Endothelial cell of umbilical vein (primary cell): Measurements from ENCODE around the gene TGFBR2. TPM values are rescaled to one million over a fixed set of nuclear protein-coding genes. Genes with fewer than 3 reads are reported as not detected.

Source experiments
- BruUV-seq: library from RNA; stranded (reverse); fragments of 400-500 nt; replicated peaks from 2 replicates; lab custom pipeline; 2021; lab: Mats Ljungman, UMichigan
- CTCF ChIA-PET: fragments of 300-600, 350-600 bp; sonication (Branson Sonifier 250); formaldehyde crosslinking; loops from one replicate; lab custom pipeline; 2021; ENCODE audit warnings: antibody characterized with exemption, inconsistent platforms; lab: Charles Lee
- POLR2A ChIA-PET: fragments of 300-600, 350-600 bp; sonication (Branson Sonifier 250); formaldehyde crosslinking; loops from one replicate; lab custom pipeline; 2021; ENCODE audit warnings: antibody characterized with exemption, inconsistent platforms; lab: Charles Lee
- DNase-seq: peaks from one replicate; pipeline ENCODE4 v3.0.0-alpha.2; 2011; ENCODE audit warnings: low read depth, low spot score
- FAIRE-seq: peaks from 2 replicates; lab custom pipeline; 2011; peaks lifted over from hg19 to GRCh38; lab: Jason Lieb, UNC
- H2AFZ ChIP-seq: 2 replicates; pipeline ENCODE4 v1.6.0; 2012; ENCODE audit warnings: low read depth, low read length, control low read depth, inconsistent platforms
- H3K27ac ChIP-seq: 2 replicates; pipeline ENCODE4 v1.5.1; 2011; ENCODE audit warnings: low read depth, mild to moderate bottlenecking, control low read depth, low read length, moderate library complexity; ENCODE audit not compliant: insufficient read depth
- H3K27me3 ChIP-seq, 2 experiments: 2 replicates each; pipeline versions ENCODE4 v1.6.0 to v1.6.1; 2011; ENCODE audit warnings: low read length in 2 of 2, mixed read lengths in 1 of 2; ENCODE audit not compliant: control insufficient read depth in 2 of 2, insufficient read depth in 2 of 2
- H3K36me3 ChIP-seq, 2 experiments: 2 replicates in 1 of 2; 3 replicates in 1 of 2; pipeline ENCODE4 v1.5.1; 2011; ENCODE audit warnings: low read length in 2 of 2, mild to moderate bottlenecking in 1 of 2, moderate library complexity in 1 of 2; ENCODE audit not compliant: control insufficient read depth in 2 of 2, insufficient read depth in 2 of 2; ENCODE audit errors: extremely low read depth in 1 of 2
- H3K4me1 ChIP-seq: 3 replicates; pipeline ENCODE4 v1.5.1; 2011; ENCODE audit warnings: mild to moderate bottlenecking, low read length; ENCODE audit not compliant: control insufficient read depth, insufficient read depth; ENCODE audit errors: extremely low read depth
- H3K4me2 ChIP-seq: 2 replicates; pipeline ENCODE4 v1.6.1; 2011; ENCODE audit warnings: low read length, control low read depth, mixed read lengths; ENCODE audit not compliant: insufficient read depth
- H3K4me3 ChIP-seq, 3 experiments: fragments of 200-600 bp in 1 of 3; sonication (generic), shearing (Covaris generic) in 1 of 3; replicated peaks in 1 of 3; 2 replicates each; pipeline ENCODE4 v1.5.1; 2011 to 2016; ENCODE audit warnings: control low read depth in 3 of 3, low read length in 3 of 3, mild to moderate bottlenecking in 2 of 3, inconsistent platforms in 1 of 3, low read depth in 1 of 3, moderate library complexity in 1 of 3; ENCODE audit not compliant: insufficient read depth in 1 of 3
- H3K79me2 ChIP-seq: 2 replicates; pipeline ENCODE4 v1.6.0; 2012; ENCODE audit warnings: low read length, inconsistent platforms; ENCODE audit not compliant: control insufficient read depth, insufficient read depth
- H3K9ac ChIP-seq: replicated peaks from 2 replicates; pipeline ENCODE3; 2011; ENCODE audit warnings: low read length, control low read depth; ENCODE audit not compliant: insufficient read depth; ENCODE audit errors: extremely low read depth
- H3K9me1 ChIP-seq: replicated peaks from 3 replicates; pipeline ENCODE4 v1.6.0; 2011; ENCODE audit warnings: mild to moderate bottlenecking, low read length; ENCODE audit not compliant: control insufficient read depth, insufficient read depth; ENCODE audit errors: extremely low read depth
- H3K9me3 ChIP-seq: replicated peaks from 2 replicates; pipeline ENCODE4 v1.5.1; 2012; ENCODE audit warnings: low read length, inconsistent platforms; ENCODE audit not compliant: control insufficient read depth, insufficient read depth
- H4K20me1 ChIP-seq: replicated peaks from 2 replicates; pipeline ENCODE3; 2011; ENCODE audit warnings: mild to moderate bottlenecking, low read length; ENCODE audit not compliant: control insufficient read depth, insufficient read depth; ENCODE audit errors: extremely low read depth
- EZH2 ChIP-seq: IDR thresholded peaks from 2 replicates; pipeline ENCODE4 v1.6.1; 2012; ENCODE audit warnings: borderline replicate concordance, low read depth, mild to moderate bottlenecking, moderate library complexity, low read length, inconsistent platforms; ENCODE audit not compliant: severe bottlenecking
- FOS ChIP-seq: IDR thresholded peaks from 2 replicates; pipeline ENCODE4 v1.6.1; 2011; ENCODE audit warnings: mild to moderate bottlenecking, low read length, moderate library complexity, borderline replicate concordance; ENCODE audit not compliant: insufficient read depth
- MYC ChIP-seq: IDR thresholded peaks from one replicate; pipeline ENCODE4 v1.6.1; 2011; ENCODE audit warnings: mild to moderate bottlenecking, low read depth, low read length
- POLR2A ChIP-seq: IDR thresholded peaks from 2 replicates; pipeline ENCODE4 v1.6.1; 2012; ENCODE audit warnings: low read depth, mild to moderate bottlenecking, control low read depth, low read length
- POLR2AphosphoS5 ChIP-seq: IDR thresholded peaks from 2 replicates; pipeline ENCODE4 v1.6.1; 2012; ENCODE audit warnings: low read depth, mild to moderate bottlenecking, control low read depth, low read length, moderate library complexity; ENCODE audit not compliant: insufficient read depth
- dilution Hi-C: fragments of 300-500 bp; cut with MboI; formaldehyde crosslinking; loops from one replicate; pipeline ENCODE4 v1.15.0; 2019; ENCODE audit warnings: low sequenced_read_pairs; ENCODE audit not compliant: extremely low pct_ligation_motif_present
- intact Hi-C: fragments of 100-400 bp; cut with micrococcal nuclease; formaldehyde crosslinking; loops from one replicate; pipeline ENCODE4 v1.10.0; 2022
- polyA plus RNA-seq, 4 experiments: library from polyadenylated mRNA; depleted of rRNA in 3 of 4; stranded (reverse) in 3 of 4; unstranded in 1 of 4; fragments of >200 nt; gene quantifications; 2 replicates each; pipeline versions ENCODE4 v1.2.1 to v1.2.3, GENCODE V29; 2011 to 2012; ENCODE audit warnings: missing spikeins in 1 of 4
- total RNA-seq: library from RNA; stranded (reverse); gene quantifications from 2 replicates; pipeline ENCODE4 v1.2.3, GENCODE V29; 2021
- TF ChIP-seq, protein P1 (sequence below), 2 donors: IDR thresholded peaks; 1 replicate in 1 of 2; 2 replicates in 1 of 2; pipeline ENCODE4 v1.5.1; 2011; ENCODE audit warnings: low read length in 2 of 2, mild to moderate bottlenecking in 2 of 2, moderate library complexity in 2 of 2, control low read depth in 1 of 2, inconsistent platforms in 1 of 2, low read depth in 1 of 2; ENCODE audit not compliant: insufficient read depth in 1 of 2; ENCODE audit errors: extremely low read depth in 1 of 2

The TGFBR2 gene
- total and polyA plus RNA-seq, 2 donors (not counting 3 experiments of a cell fraction or from before 2014, with no cell fraction given), result 227 to 250 TPM

DNA sequence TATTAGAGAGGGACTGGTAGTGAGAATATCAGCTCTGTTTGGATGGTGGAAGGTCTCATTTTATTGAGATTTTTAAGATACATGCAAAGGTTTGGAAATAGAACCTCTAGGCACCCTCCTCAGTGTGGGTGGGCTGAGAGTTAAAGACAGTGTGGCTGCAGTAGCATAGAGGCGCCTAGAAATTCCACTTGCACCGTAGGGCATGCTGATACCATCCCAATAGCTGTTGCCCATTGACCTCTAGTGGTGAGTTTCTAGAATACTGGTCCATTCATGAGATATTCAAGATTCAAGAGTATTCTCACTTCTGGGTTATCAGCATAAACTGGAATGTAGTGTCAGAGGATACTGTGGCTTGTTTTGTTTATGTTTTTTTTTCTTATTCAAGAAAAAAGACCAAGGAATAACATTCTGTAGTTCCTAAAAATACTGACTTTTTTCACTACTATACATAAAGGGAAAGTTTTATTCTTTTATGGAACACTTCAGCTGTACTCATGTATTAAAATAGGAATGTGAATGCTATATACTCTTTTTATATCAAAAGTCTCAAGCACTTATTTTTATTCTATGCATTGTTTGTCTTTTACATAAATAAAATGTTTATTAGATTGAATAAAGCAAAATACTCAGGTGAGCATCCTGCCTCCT is 87.2 kb downstream of the TGFBR2 start:
- peaks cover 45% of the 10 kb centered on the region for H3K4me1 ChIP-seq
- ChIA-PET CTCF (interaction anchor here (0.7 to 5.0 kb wide), 41 partner anchors 9 to 681 kb away, joined by 3 to 56 read pairs (median 6); partner anchors contain the start of gene TGFBR2), POLR2A (interaction anchor here (0.9 to 1.3 kb wide), 2 partner anchors 12 to 87 kb away, joined by 4 to 5 read pairs; partner anchors contain the start of gene TGFBR2)
- H3K27ac ChIP-seq, result peak overlapping the region; percentile 25
- intact Hi-C loops, result loop anchor here (1.0 kb wide), 9 partner anchors 28 to 680 kb away; no protein-coding TSS in a partner anchor
- FAIRE-seq, result peak; percentile 85
- H3K36me3 ChIP-seq, result peaks cover 36 to 58% of the 10 kb centered on the region in 2 experiments
- no peak overlapping the region for H3K9ac ChIP-seq
- no peaks in the 10 kb centered on the region for H3K9me1 ChIP-seq
- H3K4me3 ChIP-seq, result no peak overlapping the region
- peaks cover 11% of the 10 kb centered on the region for H3K79me2 ChIP-seq
- dilution Hi-C loops, result no loop called here
- DNase-seq, result peak; percentile 85
- TSS peak; percentile 15 for BruUV-seq
- TF ChIP-seq EZH2, result no peak
- TF ChIP-seq MYC, result no peak
- TF ChIP-seq POLR2A, result peak; percentile 24
- no peak for TF ChIP-seq POLR2AphosphoS5
- TF ChIP-seq, protein P1, sequence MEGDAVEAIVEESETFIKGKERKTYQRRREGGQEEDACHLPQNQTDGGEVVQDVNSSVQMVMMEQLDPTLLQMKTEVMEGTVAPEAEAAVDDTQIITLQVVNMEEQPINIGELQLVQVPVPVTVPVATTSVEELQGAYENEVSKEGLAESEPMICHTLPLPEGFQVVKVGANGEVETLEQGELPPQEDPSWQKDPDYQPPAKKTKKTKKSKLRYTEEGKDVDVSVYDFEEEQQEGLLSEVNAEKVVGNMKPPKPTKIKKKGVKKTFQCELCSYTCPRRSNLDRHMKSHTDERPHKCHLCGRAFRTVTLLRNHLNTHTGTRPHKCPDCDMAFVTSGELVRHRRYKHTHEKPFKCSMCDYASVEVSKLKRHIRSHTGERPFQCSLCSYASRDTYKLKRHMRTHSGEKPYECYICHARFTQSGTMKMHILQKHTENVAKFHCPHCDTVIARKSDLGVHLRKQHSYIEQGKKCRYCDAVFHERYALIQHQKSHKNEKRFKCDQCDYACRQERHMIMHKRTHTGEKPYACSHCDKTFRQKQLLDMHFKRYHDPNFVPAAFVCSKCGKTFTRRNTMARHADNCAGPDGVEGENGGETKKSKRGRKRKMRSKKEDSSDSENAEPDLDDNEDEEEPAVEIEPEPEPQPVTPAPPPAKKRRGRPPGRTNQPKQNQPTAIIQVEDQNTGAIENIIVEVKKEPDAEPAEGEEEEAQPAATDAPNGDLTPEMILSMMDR (IDR thresholded peaks at IDR 0.05; ENCODE audit: extremely low read depth in 1 of 2, insufficient read depth in 1 of 2, low read depth in 1 of 2, low read length in 2 of 2), result peak; percentile 57 to 65
- no peak for TF ChIP-seq FOS
- no peak overlapping the region for H3K4me2 ChIP-seq
- H3K9me3 ChIP-seq, result no peaks in the 10 kb centered on the region
- no peaks in the 10 kb centered on the region for H3K27me3 ChIP-seq
- H4K20me1 ChIP-seq, result no peaks in the 10 kb centered on the region
- no peak overlapping the region for H2AFZ ChIP-seq
